Nasal cavity respiratory epithelium epithelial cell of viscerocranial mucosa (primary cell): ENCODE data around the gene F13B. TPM values are rescaled to one million over a fixed set of nuclear protein-coding genes. Genes with fewer than 3 reads are reported as not detected.

Experiments
- total RNA-seq: library from RNA; depleted of rRNA; stranded (reverse); fragments of >200 nt; gene quantifications from 2 replicates; pipeline ENCODE4 v1.2.3, GENCODE V29; 2014

F13B gene
- total RNA-seq, result not detected in 2 replicates

GRCh38 chr1:197066719-197067456 lies at the start of gene F13B:
Gene F13B (minus strand): TSS chr1:197067260. CDS start chr1:197067223, 37 bp downstream.

Other genes starting within 250 kb of the F13B start
- gene CFHR1, start 247.5 kb downstream of the F13B start, total RNA-seq, result not detected in 2 replicates
- not detected in 2 replicates for gene CFHR4, start 179.2 kb downstream of the F13B start, total RNA-seq
- not detected in 2 replicates for gene CFHR2, start 123.5 kb downstream of the F13B start, total RNA-seq
- gene CFHR5, start 89.7 kb downstream of the F13B start, total RNA-seq, result not detected in 2 replicates
- gene ASPM, start 79.4 kb upstream of the F13B start, total RNA-seq, result 0.21 and 0.34 TPM in 2 replicates
- 22.1 and 25.6 TPM in 2 replicates for gene ZBTB41, start 134.0 kb upstream of the F13B start, total RNA-seq
- gene CRB1, start 201.0 kb upstream of the F13B start, total RNA-seq, result 0.07 and 0.34 TPM in 2 replicates